KMS-11 (cell line): ENCODE data around the gene CEP131.

Experiments used
- H2AFZ ChIP-seq: fragments of 200-600 bp; sonication (generic); 2 replicates; pipeline ENCODE4 v1.6.1; 2016; ENCODE audit warnings: antibody characterized with exemption, mixed run types, low read depth
- H3K27ac ChIP-seq: fragments of 200-600 bp; sonication (generic); 2 replicates; pipeline ENCODE4 v1.6.1; 2016; ENCODE audit warnings: mild to moderate bottlenecking, mixed run types
- H3K27me3 ChIP-seq: fragments of 200-600 bp; sonication (generic); 2 replicates; pipeline ENCODE4 v1.6.1; 2017; ENCODE audit warnings: mild to moderate bottlenecking, low read depth, mixed run types, moderate library complexity; ENCODE audit not compliant: insufficient read depth
- H3K36me3 ChIP-seq: fragments of 200-600 bp; sonication (generic); 2 replicates; pipeline ENCODE4 v1.6.1; 2017; ENCODE audit warnings: mild to moderate bottlenecking, mixed run types; ENCODE audit not compliant: insufficient read depth
- H3K4me1 ChIP-seq: fragments of 200-600 bp; sonication (generic); 2 replicates; pipeline ENCODE4 v1.6.1; 2016; ENCODE audit warnings: mild to moderate bottlenecking, low read depth, mixed run types; ENCODE audit not compliant: poor library complexity, severe bottlenecking
- H3K4me2 ChIP-seq: fragments of 200-600 bp; sonication (generic); 2 replicates; pipeline ENCODE4 v1.7.0; 2016; ENCODE audit warnings: mild to moderate bottlenecking, mixed run types
- H3K4me3 ChIP-seq: fragments of 200-600 bp; sonication (generic); IDR thresholded peaks from 2 replicates; pipeline ENCODE4 v1.6.1; 2017; ENCODE audit warnings: low read depth, low read length, mixed read lengths; ENCODE audit not compliant: insufficient read depth
- H3K79me2 ChIP-seq: fragments of 200-600 bp; sonication (generic); 2 replicates; pipeline ENCODE4 v1.6.1; 2016; ENCODE audit warnings: low read depth, mixed run types; ENCODE audit not compliant: insufficient read depth
- H3K9ac ChIP-seq: fragments of 200-600 bp; sonication (generic); 2 replicates; pipeline ENCODE4 v1.6.1; 2016; ENCODE audit warnings: mild to moderate bottlenecking, mixed run types
- H4K20me1 ChIP-seq: fragments of 200-600 bp; sonication (generic); 2 replicates; pipeline ENCODE4 v1.6.1; 2016; ENCODE audit warnings: mild to moderate bottlenecking, mixed run types; ENCODE audit not compliant: insufficient read depth
- TF ChIP-seq, protein P1 (sequence below): fragments of 200-600 bp; sonication (generic); conservative IDR thresholded peaks from 2 replicates; pipeline ENCODE4 v1.6.1; 2017; ENCODE audit warnings: low read depth, mild to moderate bottlenecking, antibody characterized with exemption, low read length, moderate library complexity, mixed read lengths

The CEP131 gene

DNA sequence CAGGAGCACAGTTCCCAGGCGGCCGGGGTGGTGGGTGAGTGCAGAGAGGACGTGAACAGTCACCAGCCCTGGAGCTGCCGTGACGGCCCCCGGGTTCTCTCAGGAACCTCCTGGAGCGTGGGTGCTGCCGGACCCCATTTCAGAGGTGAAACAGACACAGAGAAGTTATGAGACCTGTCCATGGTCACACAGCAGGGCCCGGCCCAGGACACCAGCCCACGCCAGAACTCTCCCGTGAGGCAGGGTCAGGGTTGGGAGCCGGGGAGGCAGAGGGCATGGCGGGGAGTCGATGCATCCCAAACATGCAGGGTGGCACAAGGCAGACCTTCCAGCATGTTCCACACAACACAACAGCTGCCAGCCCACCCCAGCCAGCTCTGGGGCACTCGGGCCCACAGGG is 61.2 kb downstream of the CEP131 start:
- H3K4me2 ChIP-seq = no peak overlapping the region

DNA sequence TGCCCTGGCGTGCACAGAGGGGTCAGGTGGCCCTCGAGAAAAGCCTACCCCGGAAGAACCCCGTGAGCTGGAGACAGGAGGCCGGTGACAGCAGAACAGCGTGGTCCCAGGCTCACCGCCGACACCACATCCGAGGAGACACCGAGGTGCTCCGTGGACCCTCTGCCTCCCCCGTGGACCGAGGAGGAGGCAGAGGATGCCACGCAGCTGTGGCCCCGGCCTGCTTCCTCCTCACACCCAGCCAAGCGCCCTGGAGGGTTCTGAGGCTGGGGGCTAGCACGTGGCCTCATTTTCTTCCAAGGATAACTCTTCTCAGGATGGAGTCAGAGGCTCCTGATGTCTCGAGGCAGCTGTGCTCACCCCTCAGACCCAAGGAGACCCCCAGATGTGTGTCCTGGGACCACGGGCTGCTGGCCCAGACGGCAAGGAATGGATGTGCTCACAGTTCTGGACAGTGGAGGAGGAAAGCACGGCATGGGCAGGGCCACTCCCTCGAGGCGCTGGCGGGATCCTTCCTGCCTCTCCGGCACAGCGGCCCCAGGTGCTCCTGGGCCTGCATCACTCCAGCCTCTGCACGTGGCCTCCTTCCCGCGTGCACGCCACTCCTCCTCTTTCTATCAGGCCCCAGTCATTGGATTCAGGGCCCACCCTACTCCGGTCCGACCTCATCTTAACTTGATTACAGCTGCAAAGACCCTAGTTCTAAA is 61.9 kb downstream of the CEP131 start:
- H3K4me3 ChIP-seq = no peak overlapping the region
- TF ChIP-seq, protein P1, sequence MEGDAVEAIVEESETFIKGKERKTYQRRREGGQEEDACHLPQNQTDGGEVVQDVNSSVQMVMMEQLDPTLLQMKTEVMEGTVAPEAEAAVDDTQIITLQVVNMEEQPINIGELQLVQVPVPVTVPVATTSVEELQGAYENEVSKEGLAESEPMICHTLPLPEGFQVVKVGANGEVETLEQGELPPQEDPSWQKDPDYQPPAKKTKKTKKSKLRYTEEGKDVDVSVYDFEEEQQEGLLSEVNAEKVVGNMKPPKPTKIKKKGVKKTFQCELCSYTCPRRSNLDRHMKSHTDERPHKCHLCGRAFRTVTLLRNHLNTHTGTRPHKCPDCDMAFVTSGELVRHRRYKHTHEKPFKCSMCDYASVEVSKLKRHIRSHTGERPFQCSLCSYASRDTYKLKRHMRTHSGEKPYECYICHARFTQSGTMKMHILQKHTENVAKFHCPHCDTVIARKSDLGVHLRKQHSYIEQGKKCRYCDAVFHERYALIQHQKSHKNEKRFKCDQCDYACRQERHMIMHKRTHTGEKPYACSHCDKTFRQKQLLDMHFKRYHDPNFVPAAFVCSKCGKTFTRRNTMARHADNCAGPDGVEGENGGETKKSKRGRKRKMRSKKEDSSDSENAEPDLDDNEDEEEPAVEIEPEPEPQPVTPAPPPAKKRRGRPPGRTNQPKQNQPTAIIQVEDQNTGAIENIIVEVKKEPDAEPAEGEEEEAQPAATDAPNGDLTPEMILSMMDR = no peak

More for the DNA sequence above, 61.2 kb downstream of the CEP131 start:
- Histone ChIP-seq H3K27me3 (peaks cover 88% of the 10 kb centered on the region), H2AFZ (no peak overlapping the region), H3K4me1 (no peaks in the 10 kb centered on the region), H3K27ac (no peak overlapping the region), H4K20me1 (no peaks in the 10 kb centered on the region), H3K79me2 (no peaks in the 10 kb centered on the region), H3K9ac (no peak overlapping the region), H3K36me3 (no peaks in the 10 kb centered on the region), H3K4me3 (no peak overlapping the region)
- TF ChIP-seq, protein P1 = no peak

DNA sequence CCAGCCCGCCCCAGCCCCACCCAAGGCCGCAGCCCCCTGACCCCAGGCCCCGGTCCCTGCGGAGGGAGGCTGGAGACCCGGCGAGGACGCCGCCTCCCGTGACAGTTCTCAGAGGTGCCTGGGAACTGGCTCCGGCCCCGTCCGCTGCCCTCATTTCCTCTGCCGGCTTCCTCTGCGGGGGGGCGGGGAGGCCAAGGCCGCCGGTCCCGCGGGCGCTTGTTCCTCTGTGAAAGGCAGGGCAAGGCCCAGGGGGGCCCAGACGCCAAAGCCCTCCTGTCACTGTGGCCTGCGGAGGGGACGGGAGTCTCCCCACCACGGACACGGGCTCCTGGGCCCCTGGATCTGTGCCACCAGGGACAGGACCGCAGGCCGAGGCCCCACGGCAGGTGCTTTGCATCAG is 62.5 kb downstream of the CEP131 start:
- H3K27me3 ChIP-seq = peaks cover 93% of the 10 kb centered on the region
- H3K4me1 ChIP-seq = no peaks in the 10 kb centered on the region
- H3K4me3 ChIP-seq = no peak overlapping the region
- no peaks in the 10 kb centered on the region for H3K36me3 ChIP-seq
- no peak overlapping the region for H3K4me2 ChIP-seq
- no peaks in the 10 kb centered on the region for H4K20me1 ChIP-seq
- no peaks in the 10 kb centered on the region for H3K79me2 ChIP-seq
- TF ChIP-seq, protein P1 = no peak
- no peak overlapping the region for H2AFZ ChIP-seq
- no peak overlapping the region for H3K27ac ChIP-seq
- H3K9ac ChIP-seq = no peak overlapping the region

More for the DNA sequence above, 61.9 kb downstream of the CEP131 start:
- no peaks in the 10 kb centered on the region for H3K4me1 ChIP-seq
- no peaks in the 10 kb centered on the region for H3K79me2 ChIP-seq
- peaks cover 92% of the 10 kb centered on the region for H3K27me3 ChIP-seq
- no peaks in the 10 kb centered on the region for H4K20me1 ChIP-seq
- no peak overlapping the region for H3K27ac ChIP-seq
- no peak overlapping the region for H3K4me2 ChIP-seq
- H3K36me3 ChIP-seq = no peaks in the 10 kb centered on the region
- H3K9ac ChIP-seq = no peak overlapping the region
- no peak overlapping the region for H2AFZ ChIP-seq

DNA sequence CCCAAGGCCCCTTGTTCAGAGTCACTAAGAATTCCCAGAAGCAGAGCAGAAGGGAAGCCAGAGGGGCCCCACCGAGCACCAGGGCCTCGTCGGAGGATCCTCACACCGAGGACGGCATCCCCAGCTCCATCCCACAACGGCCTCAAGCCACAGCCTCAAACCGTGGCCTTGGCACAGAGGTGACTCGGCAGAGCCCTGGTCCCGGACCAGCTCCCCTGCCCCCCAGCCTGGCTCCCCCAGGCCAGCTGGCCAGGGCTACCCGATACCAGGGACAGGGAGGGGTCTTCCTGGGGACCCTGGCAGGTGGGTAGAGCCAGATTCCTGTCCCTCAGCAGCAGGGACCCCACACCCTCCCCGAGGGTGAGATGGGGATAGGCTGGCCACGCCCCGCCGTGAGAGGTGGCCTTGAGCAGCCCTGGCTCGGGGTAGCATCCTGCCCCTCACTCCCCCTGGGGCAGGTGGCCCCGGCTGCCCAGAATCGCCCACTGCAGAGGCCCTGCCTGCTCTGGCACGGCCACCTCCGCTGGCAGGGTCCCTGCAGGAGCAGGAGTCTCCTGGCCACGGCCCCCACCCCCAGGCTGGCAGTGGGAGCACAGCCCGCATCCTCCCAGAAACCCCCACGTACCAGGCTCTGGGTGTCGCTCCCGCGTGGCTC is 63.0 kb downstream of the CEP131 start:
- Histone ChIP-seq H3K9ac (no peak overlapping the region), H3K36me3 (no peaks in the 10 kb centered on the region), H3K4me2 (no peak overlapping the region), H3K27ac (no peak overlapping the region), H2AFZ (no peak overlapping the region), H3K27me3 (peaks cover 93% of the 10 kb centered on the region), H3K79me2 (no peaks in the 10 kb centered on the region), H3K4me3 (no peak overlapping the region), H4K20me1 (no peaks in the 10 kb centered on the region), H3K4me1 (no peaks in the 10 kb centered on the region)
- TF ChIP-seq, protein P1 = no peak
